ENCODE measurements around the gene EVI5. TPM values are rescaled to one million over a fixed set of nuclear protein-coding genes. Genes with fewer than 3 reads are reported as not detected.

EVI5 gene
- total RNA-seq, 1 experiment from 2014 or later: 11.4 TPM

DNA sequence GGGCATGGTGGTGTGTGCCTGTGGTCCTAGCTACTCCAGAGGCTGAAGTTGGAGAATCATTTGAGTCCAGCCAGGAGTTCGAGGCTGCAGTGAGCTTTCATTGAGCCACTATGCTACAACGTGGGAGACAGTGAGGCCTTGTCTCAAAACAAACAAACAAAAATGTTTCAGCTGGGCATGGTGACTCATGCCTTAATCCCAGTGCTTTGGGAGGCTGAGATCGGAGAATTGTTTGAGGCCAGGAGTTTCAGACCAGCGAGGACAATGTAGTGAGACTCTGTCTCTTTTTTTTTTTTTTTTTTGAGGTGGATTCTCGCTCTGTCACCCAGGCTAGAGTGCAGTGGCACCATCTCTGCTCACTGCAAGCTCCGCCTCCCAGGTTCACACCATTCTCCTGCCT lies 41.9 kb upstream of the EVI5 start:
- DNase-seq (ENCODE audit: low spot score): no peak
- no peaks in the 10 kb centered on the region for H3K4me1 Mint-ChIP-seq
- H3K27me3 Mint-ChIP-seq (ENCODE audit: low read depth): no peaks in the 10 kb centered on the region
- ChIA-PET POLR2A (no interaction called here), CTCF (interaction anchor here (0.6 to 0.7 kb wide), 2 partner anchors 8 to 61 kb away, joined by 3 read pairs; no protein-coding TSS in a partner anchor)
- H3K27ac Mint-ChIP-seq: no peak overlapping the region
- H3K36me3 Mint-ChIP-seq: no peaks in the 10 kb centered on the region
- no peak overlapping the region for H3K4me3 Mint-ChIP-seq
- ATAC-seq: no peak
- TF ChIP-seq, protein P1, sequence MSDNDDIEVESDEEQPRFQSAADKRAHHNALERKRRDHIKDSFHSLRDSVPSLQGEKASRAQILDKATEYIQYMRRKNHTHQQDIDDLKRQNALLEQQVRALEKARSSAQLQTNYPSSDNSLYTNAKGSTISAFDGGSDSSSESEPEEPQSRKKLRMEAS (CRISPR knock-in tag; IDR thresholded peaks at IDR 0.05): no peak
- TF ChIP-seq, protein P2, sequence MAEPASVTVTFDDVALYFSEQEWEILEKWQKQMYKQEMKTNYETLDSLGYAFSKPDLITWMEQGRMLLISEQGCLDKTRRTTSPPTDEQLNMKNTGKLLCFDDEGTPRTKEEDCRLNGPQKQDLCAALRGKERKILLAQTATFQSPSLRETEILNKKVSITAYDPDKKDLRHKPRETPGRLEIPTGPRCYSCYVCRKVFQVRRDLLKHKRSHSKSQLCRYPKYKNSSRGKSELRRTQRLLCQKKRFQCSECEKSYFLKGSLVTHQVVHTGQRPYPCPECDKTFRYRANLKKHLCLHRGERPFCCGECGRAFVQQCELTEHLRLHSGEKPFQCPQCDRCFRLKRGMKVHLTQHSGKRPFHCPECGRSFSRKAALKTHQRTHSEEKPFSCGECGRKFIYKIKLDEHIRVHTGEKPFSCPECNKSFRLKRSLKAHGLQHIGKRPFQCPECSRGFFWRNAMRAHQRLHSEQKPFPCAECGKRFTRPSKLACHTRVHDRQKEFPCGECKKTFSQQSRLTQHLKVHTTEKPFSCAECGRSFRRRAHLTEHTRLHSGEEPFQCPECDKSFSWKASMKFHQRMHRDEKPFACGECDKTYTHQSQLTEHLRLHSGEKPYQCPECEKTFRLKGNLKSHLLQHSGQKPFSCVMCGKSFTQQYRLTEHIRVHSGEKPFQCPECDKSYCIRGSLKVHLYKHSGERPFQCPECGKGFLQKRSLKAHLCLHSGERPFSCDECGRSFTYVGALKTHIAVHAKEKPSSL (CRISPR knock-in tag; conservative IDR thresholded peaks at IDR 0.05): no peak
- TF ChIP-seq GABPB1 (CRISPR knock-in tag; IDR thresholded peaks at IDR 0.05): no peak
- H3K9me3 Mint-ChIP-seq: no peaks in the 10 kb centered on the region

DNA sequence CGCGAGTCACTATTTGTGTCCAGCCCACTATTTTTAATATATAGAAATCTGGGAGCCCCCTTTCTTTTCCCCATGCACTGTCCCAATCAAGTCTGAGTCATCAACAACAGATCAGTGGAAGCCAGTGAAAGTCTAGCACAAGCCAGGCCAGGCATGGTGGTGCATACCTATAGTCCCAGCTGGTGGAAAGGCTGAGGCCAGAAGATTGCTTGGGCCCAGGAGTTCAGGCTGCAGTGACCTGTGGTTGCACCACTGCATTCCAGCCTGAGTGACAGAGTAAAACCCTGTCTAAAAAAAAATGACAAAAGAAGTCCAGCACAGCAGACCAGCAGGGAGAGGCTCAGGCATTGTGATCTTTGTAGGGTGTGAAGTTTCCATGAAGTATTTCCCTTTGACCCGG lies 38.0 kb upstream of the EVI5 start:
- no peak overlapping the region for H3K27ac Mint-ChIP-seq
- TF ChIP-seq, protein P3, sequence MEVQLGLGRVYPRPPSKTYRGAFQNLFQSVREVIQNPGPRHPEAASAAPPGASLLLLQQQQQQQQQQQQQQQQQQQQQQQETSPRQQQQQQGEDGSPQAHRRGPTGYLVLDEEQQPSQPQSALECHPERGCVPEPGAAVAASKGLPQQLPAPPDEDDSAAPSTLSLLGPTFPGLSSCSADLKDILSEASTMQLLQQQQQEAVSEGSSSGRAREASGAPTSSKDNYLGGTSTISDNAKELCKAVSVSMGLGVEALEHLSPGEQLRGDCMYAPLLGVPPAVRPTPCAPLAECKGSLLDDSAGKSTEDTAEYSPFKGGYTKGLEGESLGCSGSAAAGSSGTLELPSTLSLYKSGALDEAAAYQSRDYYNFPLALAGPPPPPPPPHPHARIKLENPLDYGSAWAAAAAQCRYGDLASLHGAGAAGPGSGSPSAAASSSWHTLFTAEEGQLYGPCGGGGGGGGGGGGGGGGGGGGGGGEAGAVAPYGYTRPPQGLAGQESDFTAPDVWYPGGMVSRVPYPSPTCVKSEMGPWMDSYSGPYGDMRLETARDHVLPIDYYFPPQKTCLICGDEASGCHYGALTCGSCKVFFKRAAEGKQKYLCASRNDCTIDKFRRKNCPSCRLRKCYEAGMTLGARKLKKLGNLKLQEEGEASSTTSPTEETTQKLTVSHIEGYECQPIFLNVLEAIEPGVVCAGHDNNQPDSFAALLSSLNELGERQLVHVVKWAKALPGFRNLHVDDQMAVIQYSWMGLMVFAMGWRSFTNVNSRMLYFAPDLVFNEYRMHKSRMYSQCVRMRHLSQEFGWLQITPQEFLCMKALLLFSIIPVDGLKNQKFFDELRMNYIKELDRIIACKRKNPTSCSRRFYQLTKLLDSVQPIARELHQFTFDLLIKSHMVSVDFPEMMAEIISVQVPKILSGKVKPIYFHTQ (CRISPR knock-in tag; IDR thresholded peaks at IDR 0.05): no peak
- TF ChIP-seq TP53 (CRISPR knock-in tag; IDR thresholded peaks at IDR 0.05) (no peak), ATF1 (CRISPR knock-in tag; IDR thresholded peaks at IDR 0.05) (no peak), OVOL2 (CRISPR knock-in tag; IDR thresholded peaks at IDR 0.05; ENCODE audit: borderline replicate concordance) (no peak), NFYB (CRISPR knock-in tag; conservative IDR thresholded peaks at IDR 0.05; ENCODE audit: low read depth) (no peak), ZNF317 (CRISPR knock-in tag; IDR thresholded peaks at IDR 0.05; ENCODE audit: borderline replicate concordance, low read depth) (no peak), FOXJ3 (CRISPR knock-in tag; IDR thresholded peaks at IDR 0.05; ENCODE audit: borderline replicate concordance) (no peak), EMX1 (CRISPR knock-in tag; IDR thresholded peaks at IDR 0.05) (no peak), TEAD1 (CRISPR knock-in tag; IDR thresholded peaks at IDR 0.05) (no peak), CREM (CRISPR knock-in tag; IDR thresholded peaks at IDR 0.05) (no peak)
- TF ChIP-seq, protein P4, sequence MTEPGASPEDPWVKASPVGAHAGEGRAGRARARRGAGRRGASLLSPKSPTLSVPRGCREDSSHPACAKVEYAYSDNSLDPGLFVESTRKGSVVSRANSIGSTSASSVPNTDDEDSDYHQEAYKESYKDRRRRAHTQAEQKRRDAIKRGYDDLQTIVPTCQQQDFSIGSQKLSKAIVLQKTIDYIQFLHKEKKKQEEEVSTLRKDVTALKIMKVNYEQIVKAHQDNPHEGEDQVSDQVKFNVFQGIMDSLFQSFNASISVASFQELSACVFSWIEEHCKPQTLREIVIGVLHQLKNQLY (CRISPR knock-in tag; IDR thresholded peaks at IDR 0.05): no peak
- TF ChIP-seq, protein P5, sequence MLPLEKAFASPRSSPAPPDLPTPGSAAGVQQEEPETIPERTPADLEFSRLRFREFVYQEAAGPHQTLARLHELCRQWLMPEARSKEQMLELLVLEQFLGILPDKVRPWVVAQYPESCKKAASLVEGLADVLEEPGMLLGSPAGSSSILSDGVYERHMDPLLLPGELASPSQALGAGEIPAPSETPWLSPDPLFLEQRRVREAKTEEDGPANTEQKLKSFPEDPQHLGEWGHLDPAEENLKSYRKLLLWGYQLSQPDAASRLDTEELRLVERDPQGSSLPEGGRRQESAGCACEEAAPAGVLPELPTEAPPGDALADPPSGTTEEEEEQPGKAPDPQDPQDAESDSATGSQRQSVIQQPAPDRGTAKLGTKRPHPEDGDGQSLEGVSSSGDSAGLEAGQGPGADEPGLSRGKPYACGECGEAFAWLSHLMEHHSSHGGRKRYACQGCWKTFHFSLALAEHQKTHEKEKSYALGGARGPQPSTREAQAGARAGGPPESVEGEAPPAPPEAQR (CRISPR knock-in tag; IDR thresholded peaks at IDR 0.05): no peak
- TF ChIP-seq, protein P6, sequence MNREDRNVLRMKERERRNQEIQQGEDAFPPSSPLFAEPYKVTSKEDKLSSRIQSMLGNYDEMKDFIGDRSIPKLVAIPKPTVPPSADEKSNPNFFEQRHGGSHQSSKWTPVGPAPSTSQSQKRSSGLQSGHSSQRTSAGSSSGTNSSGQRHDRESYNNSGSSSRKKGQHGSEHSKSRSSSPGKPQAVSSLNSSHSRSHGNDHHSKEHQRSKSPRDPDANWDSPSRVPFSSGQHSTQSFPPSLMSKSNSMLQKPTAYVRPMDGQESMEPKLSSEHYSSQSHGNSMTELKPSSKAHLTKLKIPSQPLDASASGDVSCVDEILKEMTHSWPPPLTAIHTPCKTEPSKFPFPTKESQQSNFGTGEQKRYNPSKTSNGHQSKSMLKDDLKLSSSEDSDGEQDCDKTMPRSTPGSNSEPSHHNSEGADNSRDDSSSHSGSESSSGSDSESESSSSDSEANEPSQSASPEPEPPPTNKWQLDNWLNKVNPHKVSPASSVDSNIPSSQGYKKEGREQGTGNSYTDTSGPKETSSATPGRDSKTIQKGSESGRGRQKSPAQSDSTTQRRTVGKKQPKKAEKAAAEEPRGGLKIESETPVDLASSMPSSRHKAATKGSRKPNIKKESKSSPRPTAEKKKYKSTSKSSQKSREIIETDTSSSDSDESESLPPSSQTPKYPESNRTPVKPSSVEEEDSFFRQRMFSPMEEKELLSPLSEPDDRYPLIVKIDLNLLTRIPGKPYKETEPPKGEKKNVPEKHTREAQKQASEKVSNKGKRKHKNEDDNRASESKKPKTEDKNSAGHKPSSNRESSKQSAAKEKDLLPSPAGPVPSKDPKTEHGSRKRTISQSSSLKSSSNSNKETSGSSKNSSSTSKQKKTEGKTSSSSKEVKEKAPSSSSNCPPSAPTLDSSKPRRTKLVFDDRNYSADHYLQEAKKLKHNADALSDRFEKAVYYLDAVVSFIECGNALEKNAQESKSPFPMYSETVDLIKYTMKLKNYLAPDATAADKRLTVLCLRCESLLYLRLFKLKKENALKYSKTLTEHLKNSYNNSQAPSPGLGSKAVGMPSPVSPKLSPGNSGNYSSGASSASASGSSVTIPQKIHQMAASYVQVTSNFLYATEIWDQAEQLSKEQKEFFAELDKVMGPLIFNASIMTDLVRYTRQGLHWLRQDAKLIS (CRISPR knock-in tag; IDR thresholded peaks at IDR 0.05; ENCODE audit: borderline replicate concordance): no peak
- TF ChIP-seq, protein P7, sequence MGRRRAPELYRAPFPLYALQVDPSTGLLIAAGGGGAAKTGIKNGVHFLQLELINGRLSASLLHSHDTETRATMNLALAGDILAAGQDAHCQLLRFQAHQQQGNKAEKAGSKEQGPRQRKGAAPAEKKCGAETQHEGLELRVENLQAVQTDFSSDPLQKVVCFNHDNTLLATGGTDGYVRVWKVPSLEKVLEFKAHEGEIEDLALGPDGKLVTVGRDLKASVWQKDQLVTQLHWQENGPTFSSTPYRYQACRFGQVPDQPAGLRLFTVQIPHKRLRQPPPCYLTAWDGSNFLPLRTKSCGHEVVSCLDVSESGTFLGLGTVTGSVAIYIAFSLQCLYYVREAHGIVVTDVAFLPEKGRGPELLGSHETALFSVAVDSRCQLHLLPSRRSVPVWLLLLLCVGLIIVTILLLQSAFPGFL (CRISPR knock-in tag; IDR thresholded peaks at IDR 0.05; ENCODE audit: borderline replicate concordance): no peak
- TF ChIP-seq, protein P8, sequence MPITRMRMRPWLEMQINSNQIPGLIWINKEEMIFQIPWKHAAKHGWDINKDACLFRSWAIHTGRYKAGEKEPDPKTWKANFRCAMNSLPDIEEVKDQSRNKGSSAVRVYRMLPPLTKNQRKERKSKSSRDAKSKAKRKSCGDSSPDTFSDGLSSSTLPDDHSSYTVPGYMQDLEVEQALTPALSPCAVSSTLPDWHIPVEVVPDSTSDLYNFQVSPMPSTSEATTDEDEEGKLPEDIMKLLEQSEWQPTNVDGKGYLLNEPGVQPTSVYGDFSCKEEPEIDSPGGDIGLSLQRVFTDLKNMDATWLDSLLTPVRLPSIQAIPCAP (CRISPR knock-in tag; IDR thresholded peaks at IDR 0.05): no peak
- no peaks in the 10 kb centered on the region for H3K27me3 Mint-ChIP-seq (ENCODE audit: low read depth)
- no peaks in the 10 kb centered on the region for H3K9me3 Mint-ChIP-seq
- POLR2A ChIA-PET: no interaction called here
- H3K4me1 Mint-ChIP-seq: peaks cover 2% of the 10 kb centered on the region; the same call in 1 of the 2 replicates
- DNase-seq (ENCODE audit: low spot score): no peak
- no peak overlapping the region for H3K4me3 Mint-ChIP-seq
- no peak for ATAC-seq
- CTCF ChIA-PET: no interaction called here
- H3K36me3 Mint-ChIP-seq: no peaks in the 10 kb centered on the region
